SK-N-SH (cell line): Measurements from ENCODE around the gene MID2. TPM values are rescaled to one million over a fixed set of nuclear protein-coding genes. Genes with fewer than 3 reads are reported as not detected.

Experiments
- CTCF ChIA-PET: fragments of 300-600, 350-600 bp; formaldehyde crosslinking; extraction: SDS; loops from one replicate; lab custom pipeline; 2021; lab: Yijun Ruan, JAX
- POLR2A ChIA-PET: fragments of 350-600 bp; sonication (Branson Sonifier 250); formaldehyde crosslinking; extraction: SDS; loops from one replicate; lab custom pipeline; 2020; ENCODE audit warnings: antibody characterized with exemption, inconsistent platforms; lab: Yijun Ruan, JAX
- DNase-seq: peaks from one replicate; pipeline ENCODE4 v3.0.0; 2012
- H2AFZ ChIP-seq: fragments of 200-600 bp; sonication (generic); 2 replicates; pipeline ENCODE4 v1.8.1; 2016; ENCODE audit warnings: antibody characterized with exemption, mild to moderate bottlenecking, low read depth
- H3F3A ChIP-seq: fragments of 200-600 bp; sonication (generic); replicated peaks from 2 replicates; pipeline ENCODE3; 2016; ENCODE audit warnings: antibody characterized with exemption, mild to moderate bottlenecking; ENCODE audit not compliant: insufficient read depth
- H3K27ac ChIP-seq, 2 experiments: fragments of 200-500 bp in 1 of 2; fragments of 200-600 bp in 1 of 2; sonication (Bioruptor generic) in 1 of 2; sonication (generic), shearing (Covaris generic) in 1 of 2; 2 replicates each; pipeline versions ENCODE4 v1.5.1 to v1.6.1; 2014 to 2016; ENCODE audit warnings: low read depth in 2 of 2, inconsistent platforms in 1 of 2, low read length in 1 of 2, mild to moderate bottlenecking in 1 of 2, mixed read lengths in 1 of 2
- H3K27me3 ChIP-seq: fragments of 200-600 bp; sonication (generic), shearing (Covaris generic); 2 replicates; pipeline ENCODE4 v1.6.1; 2016; ENCODE audit warnings: mixed run types; ENCODE audit not compliant: insufficient read depth
- H3K36me3 ChIP-seq, 2 experiments: fragments of 200-500 bp in 1 of 2; fragments of 200-600 bp in 1 of 2; sonication (Bioruptor generic) in 1 of 2; sonication (generic) in 1 of 2; replicated peaks in 1 of 2; 2 replicates each; pipeline versions ENCODE3 to v1.5.1; 2014 to 2016; ENCODE audit warnings: low read length in 1 of 2, mild to moderate bottlenecking in 1 of 2; ENCODE audit not compliant: insufficient read depth in 2 of 2, control insufficient read depth in 1 of 2
- H3K4me1 ChIP-seq, 2 experiments: fragments of 200-500 bp in 1 of 2; fragments of 200-600 bp in 1 of 2; sonication (Bioruptor generic) in 1 of 2; sonication (generic), shearing (Covaris generic) in 1 of 2; 2 replicates each; pipeline versions ENCODE4 v1.5.1 to v1.6.1; 2014 to 2016; ENCODE audit warnings: low read depth in 1 of 2, low read length in 1 of 2, mixed run types in 1 of 2; ENCODE audit not compliant: insufficient read depth in 2 of 2, control insufficient read depth in 1 of 2
- H3K4me2 ChIP-seq: fragments of 200-600 bp; sonication (generic), shearing (Covaris generic); 2 replicates; pipeline ENCODE4 v1.6.1; 2017; ENCODE audit warnings: mixed run types
- H3K4me3 ChIP-seq, 2 experiments: fragments of 200-500 bp in 1 of 2; fragments of 200-600 bp in 1 of 2; sonication (Bioruptor generic) in 1 of 2; sonication (generic), shearing (Covaris generic) in 1 of 2; 2 replicates each; pipeline versions ENCODE4 v1.5.1 to v1.8.1; 2014 to 2016; ENCODE audit warnings: low read depth in 2 of 2, inconsistent platforms in 1 of 2, low read length in 1 of 2, mild to moderate bottlenecking in 1 of 2, mixed read lengths in 1 of 2, moderate library complexity in 1 of 2
- H3K79me2 ChIP-seq: fragments of 200-600 bp; sonication (generic); 2 replicates; pipeline ENCODE4 v1.8.1; 2017; ENCODE audit warnings: mild to moderate bottlenecking; ENCODE audit not compliant: insufficient read depth
- H3K9ac ChIP-seq: fragments of 200-600 bp; sonication (generic); 2 replicates; pipeline ENCODE4 v1.6.1; 2017; ENCODE audit warnings: mixed run types
- H3K9me2 ChIP-seq: fragments of 200-600 bp; sonication (generic); 2 replicates; pipeline ENCODE4 v1.6.1; 2017; ENCODE audit warnings: mixed run types
- H3K9me3 ChIP-seq: fragments of 200-600 bp; sonication (generic); 2 replicates; pipeline ENCODE4 v1.6.1; 2017; ENCODE audit warnings: mixed run types, mild to moderate bottlenecking, moderate library complexity
- H4K20me1 ChIP-seq: fragments of 200-600 bp; sonication (generic); 2 replicates; pipeline ENCODE4 v1.6.1; 2017; ENCODE audit warnings: mild to moderate bottlenecking, mixed run types; ENCODE audit not compliant: insufficient read depth
- ELF1 ChIP-seq: IDR thresholded peaks from 2 replicates; pipeline ENCODE4 v1.4.0; 2012
- FOXJ3 ChIP-seq: sonication (generic); formaldehyde crosslinking; IDR thresholded peaks from 2 replicates; pipeline ENCODE4 v1.5.1; 2020; ENCODE audit warnings: mild to moderate bottlenecking, missing genetic modification reagents
- GATA2 ChIP-seq: sonication (generic); formaldehyde crosslinking; IDR thresholded peaks from 2 replicates; pipeline ENCODE4 v1.5.0; 2020; ENCODE audit warnings: mild to moderate bottlenecking, missing genetic modification reagents
- JUND ChIP-seq: IDR thresholded peaks from 2 replicates; pipeline ENCODE4 v1.4.0; 2012
- NFIC ChIP-seq: IDR thresholded peaks from 2 replicates; pipeline ENCODE4 v1.4.0; 2012; ENCODE audit warnings: borderline replicate concordance
- NRF1 ChIP-seq: IDR thresholded peaks from 2 replicates; pipeline ENCODE4 v1.6.1; 2012; ENCODE audit warnings: low read depth, mild to moderate bottlenecking, low read length
- PBX3 ChIP-seq: IDR thresholded peaks from 2 replicates; pipeline ENCODE4; 2012
- POLR2AphosphoS5 ChIP-seq: IDR thresholded peaks from 2 replicates; pipeline ENCODE4 v1.6.1; 2012; ENCODE audit warnings: low read depth, low read length
- RAD21 ChIP-seq: IDR thresholded peaks from 2 replicates; pipeline ENCODE4 v1.6.1; 2012; ENCODE audit warnings: mild to moderate bottlenecking, low read length
- RCOR1 ChIP-seq: fragments of 150-350 bp; IDR thresholded peaks from 2 replicates; pipeline ENCODE4 v1.6.1; 2017; ENCODE audit warnings: antibody characterized with exemption, low read length
- SIN3A ChIP-seq: IDR thresholded peaks from 2 replicates; pipeline ENCODE4 v1.6.1; 2012; ENCODE audit warnings: low read depth, mild to moderate bottlenecking, low read length, moderate library complexity, borderline replicate concordance
- TAF1 ChIP-seq: IDR thresholded peaks from 2 replicates; pipeline ENCODE4 v1.6.1; 2012; ENCODE audit warnings: low read depth, mild to moderate bottlenecking, low read length, moderate library complexity, borderline replicate concordance
- TEAD4 ChIP-seq: IDR thresholded peaks from 2 replicates; pipeline ENCODE4 v1.4.0; 2012; ENCODE audit warnings: mild to moderate bottlenecking, borderline replicate concordance; ENCODE audit not compliant: insufficient read depth
- WGBS: methylation state at CpG from one replicate; pipeline ENCODE4 v1.1.6; 2017; ENCODE audit warnings: low lambda C conversion rate; 5-methylcytosine and 5-hydroxymethylcytosine counted together
- polyA plus RNA-seq, 3 experiments: library from polyadenylated mRNA; depleted of rRNA; stranded (reverse); fragments of >200 nt; gene quantifications; 2 replicates each; pipeline ENCODE4 v1.2.3, GENCODE V29; 2012
- TF ChIP-seq, protein P1 (sequence below): IDR thresholded peaks from 2 replicates; pipeline ENCODE4 v1.4.0; 2012; ENCODE audit warnings: low read depth, borderline replicate concordance
- TF ChIP-seq, protein P2 (sequence below): IDR thresholded peaks from 2 replicates; pipeline ENCODE4 v1.6.1; 2012; ENCODE audit warnings: mild to moderate bottlenecking, low read depth, low read length, moderate library complexity

Gene MID2
- polyA plus RNA-seq, 1 of the 3 experiments (the other 2 are of a cell fraction): 0.16 TPM

GRCh38 chrX:107936434-107936730 is 110.7 kb downstream of the MID2 start:
- H3K9me3 ChIP-seq: no peaks in the 10 kb centered on the region
- ChIA-PET POLR2A (no interaction called here), CTCF (no interaction called here)
- 53% methylated on average over 16 of the region's 16 CpGs for WGBS
- no peak overlapping the region for H2AFZ ChIP-seq
- no peak overlapping the region for H3K9ac ChIP-seq
- no peaks in the 10 kb centered on the region for H3K79me2 ChIP-seq
- TF ChIP-seq NRF1 (no peak), RAD21 (no peak), ELF1 (no peak), FOXJ3 (no peak), NFIC (no peak), JUND (no peak), POLR2AphosphoS5 (no peak), RCOR1 (no peak), PBX3 (no peak), TEAD4 (no peak), GATA2 (CRISPR knock-in tag) (no peak), TAF1 (no peak), SIN3A (no peak)
- TF ChIP-seq, protein P1, sequence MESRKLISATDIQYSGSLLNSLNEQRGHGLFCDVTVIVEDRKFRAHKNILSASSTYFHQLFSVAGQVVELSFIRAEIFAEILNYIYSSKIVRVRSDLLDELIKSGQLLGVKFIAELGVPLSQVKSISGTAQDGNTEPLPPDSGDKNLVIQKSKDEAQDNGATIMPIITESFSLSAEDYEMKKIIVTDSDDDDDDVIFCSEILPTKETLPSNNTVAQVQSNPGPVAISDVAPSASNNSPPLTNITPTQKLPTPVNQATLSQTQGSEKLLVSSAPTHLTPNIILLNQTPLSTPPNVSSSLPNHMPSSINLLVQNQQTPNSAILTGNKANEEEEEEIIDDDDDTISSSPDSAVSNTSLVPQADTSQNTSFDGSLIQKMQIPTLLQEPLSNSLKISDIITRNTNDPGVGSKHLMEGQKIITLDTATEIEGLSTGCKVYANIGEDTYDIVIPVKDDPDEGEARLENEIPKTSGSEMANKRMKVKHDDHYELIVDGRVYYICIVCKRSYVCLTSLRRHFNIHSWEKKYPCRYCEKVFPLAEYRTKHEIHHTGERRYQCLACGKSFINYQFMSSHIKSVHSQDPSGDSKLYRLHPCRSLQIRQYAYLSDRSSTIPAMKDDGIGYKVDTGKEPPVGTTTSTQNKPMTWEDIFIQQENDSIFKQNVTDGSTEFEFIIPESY: no peak
- TF ChIP-seq, protein P2, sequence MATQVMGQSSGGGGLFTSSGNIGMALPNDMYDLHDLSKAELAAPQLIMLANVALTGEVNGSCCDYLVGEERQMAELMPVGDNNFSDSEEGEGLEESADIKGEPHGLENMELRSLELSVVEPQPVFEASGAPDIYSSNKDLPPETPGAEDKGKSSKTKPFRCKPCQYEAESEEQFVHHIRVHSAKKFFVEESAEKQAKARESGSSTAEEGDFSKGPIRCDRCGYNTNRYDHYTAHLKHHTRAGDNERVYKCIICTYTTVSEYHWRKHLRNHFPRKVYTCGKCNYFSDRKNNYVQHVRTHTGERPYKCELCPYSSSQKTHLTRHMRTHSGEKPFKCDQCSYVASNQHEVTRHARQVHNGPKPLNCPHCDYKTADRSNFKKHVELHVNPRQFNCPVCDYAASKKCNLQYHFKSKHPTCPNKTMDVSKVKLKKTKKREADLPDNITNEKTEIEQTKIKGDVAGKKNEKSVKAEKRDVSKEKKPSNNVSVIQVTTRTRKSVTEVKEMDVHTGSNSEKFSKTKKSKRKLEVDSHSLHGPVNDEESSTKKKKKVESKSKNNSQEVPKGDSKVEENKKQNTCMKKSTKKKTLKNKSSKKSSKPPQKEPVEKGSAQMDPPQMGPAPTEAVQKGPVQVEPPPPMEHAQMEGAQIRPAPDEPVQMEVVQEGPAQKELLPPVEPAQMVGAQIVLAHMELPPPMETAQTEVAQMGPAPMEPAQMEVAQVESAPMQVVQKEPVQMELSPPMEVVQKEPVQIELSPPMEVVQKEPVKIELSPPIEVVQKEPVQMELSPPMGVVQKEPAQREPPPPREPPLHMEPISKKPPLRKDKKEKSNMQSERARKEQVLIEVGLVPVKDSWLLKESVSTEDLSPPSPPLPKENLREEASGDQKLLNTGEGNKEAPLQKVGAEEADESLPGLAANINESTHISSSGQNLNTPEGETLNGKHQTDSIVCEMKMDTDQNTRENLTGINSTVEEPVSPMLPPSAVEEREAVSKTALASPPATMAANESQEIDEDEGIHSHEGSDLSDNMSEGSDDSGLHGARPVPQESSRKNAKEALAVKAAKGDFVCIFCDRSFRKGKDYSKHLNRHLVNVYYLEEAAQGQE: no peak
- no peak overlapping the region for H3K4me3 ChIP-seq
- no peak overlapping the region for H3K4me2 ChIP-seq
- no peaks in the 10 kb centered on the region for H3K36me3 ChIP-seq
- no peaks in the 10 kb centered on the region for H3K4me1 ChIP-seq
- H3K27me3 ChIP-seq: no peaks in the 10 kb centered on the region
- no peaks in the 10 kb centered on the region for H3K9me2 ChIP-seq
- no peaks in the 10 kb centered on the region for H3F3A ChIP-seq
- H3K27ac ChIP-seq: no peak overlapping the region
- H4K20me1 ChIP-seq: no peaks in the 10 kb centered on the region
- DNase-seq: no peak
